ENCODE results near the gene CC2D2A. TPM values are rescaled to one million over a fixed set of nuclear protein-coding genes. Genes with fewer than 3 reads are reported as not detected.

CC2D2A gene
- total RNA-seq, 2 experiments from 2014 or later: not detected

- Mint-ChIP-seq H3K4me3 (no peak overlapping the region), H3K9me3 (no peaks in the 10 kb centered on the region), H3K27ac (no peak overlapping the region), H3K36me3 (ENCODE audit: low read depth) (no peaks in the 10 kb centered on the region), H3K4me1 (peaks cover 4% of the 10 kb centered on the region), H3K27me3 (no peaks in the 10 kb centered on the region)
- ChIA-PET CTCF (no interaction called here), POLR2A (no interaction called here)
- DNase-seq: no peak
Observed at GRCh38 chr4:15557786-15558550, 88.3 kb downstream of the CC2D2A start.

GRCh38 chr4:15558561-15558960 is 88.9 kb downstream of the CC2D2A start:
- ChIA-PET POLR2A (no interaction called here), CTCF (interaction anchor here (1.0 kb wide), 1 partner anchor 34 kb away, joined by 3 read pairs; no protein-coding TSS in a partner anchor)
- no peak for DNase-seq
- no peak overlapping the region for H3K27ac Mint-ChIP-seq
- no peak overlapping the region for H3K4me3 Mint-ChIP-seq
- H3K9me3 Mint-ChIP-seq: no peaks in the 10 kb centered on the region
- H3K4me1 Mint-ChIP-seq: peaks cover 4% of the 10 kb centered on the region
- H3K27me3 Mint-ChIP-seq: no peaks in the 10 kb centered on the region
- no peaks in the 10 kb centered on the region for H3K36me3 Mint-ChIP-seq (ENCODE audit: low read depth)

- no peaks in the 10 kb centered on the region for H3K4me1 Mint-ChIP-seq
- peaks cover 2% of the 10 kb centered on the region for H3K9me3 Mint-ChIP-seq
- H3K36me3 Mint-ChIP-seq (ENCODE audit: low read depth): peaks cover 3% of the 10 kb centered on the region
- no peak for DNase-seq
- no peak overlapping the region for H3K4me3 Mint-ChIP-seq
- POLR2A ChIA-PET: no interaction called here
- H3K27me3 Mint-ChIP-seq: no peaks in the 10 kb centered on the region
- CTCF ChIA-PET: no interaction called here
- no peak overlapping the region for H3K27ac Mint-ChIP-seq
Observed at GRCh38 chr4:15562114-15562513, 92.4 kb downstream of the CC2D2A start.

- Mint-ChIP-seq H3K27me3 (no peaks in the 10 kb centered on the region), H3K4me3 (no peak overlapping the region), H3K36me3 (ENCODE audit: low read depth) (peaks cover 5% of the 10 kb centered on the region), H3K27ac (no peak overlapping the region), H3K9me3 (peaks cover 2% of the 10 kb centered on the region), H3K4me1 (no peaks in the 10 kb centered on the region)
- ChIA-PET POLR2A (no interaction called here), CTCF (no interaction called here)
- DNase-seq: no peak
Observed at GRCh38 chr4:15562623-15563022, 92.9 kb downstream of the CC2D2A start.

- Mint-ChIP-seq H3K4me1 (no peaks in the 10 kb centered on the region), H3K9me3 (peaks cover 2% of the 10 kb centered on the region), H3K27ac (no peak overlapping the region), H3K27me3 (no peaks in the 10 kb centered on the region), H3K4me3 (no peak overlapping the region), H3K36me3 (ENCODE audit: low read depth) (peaks cover 7% of the 10 kb centered on the region)
- CTCF ChIA-PET: no interaction called here
- DNase-seq: no peak
- POLR2A ChIA-PET: no interaction called here
Observed at GRCh38 chr4:15563871-15564270, 94.2 kb downstream of the CC2D2A start.

GRCh38 chr4:15568821-15569220 is 99.1 kb downstream of the CC2D2A start:
- Mint-ChIP-seq H3K27ac (no peak overlapping the region), H3K27me3 (no peaks in the 10 kb centered on the region), H3K9me3 (peaks cover 2% of the 10 kb centered on the region), H3K36me3 (ENCODE audit: low read depth) (peaks cover 7% of the 10 kb centered on the region), H3K4me1 (no peaks in the 10 kb centered on the region), H3K4me3 (no peak overlapping the region)
- DNase-seq: no peak
- POLR2A ChIA-PET: no interaction called here
- CTCF ChIA-PET: no interaction called here

GRCh38 chr4:15569746-15570145 is 100.1 kb downstream of the CC2D2A start:
- ChIA-PET POLR2A (no interaction called here), CTCF (no interaction called here)
- no peaks in the 10 kb centered on the region for H3K4me1 Mint-ChIP-seq
- H3K36me3 Mint-ChIP-seq (ENCODE audit: low read depth): peaks cover 7% of the 10 kb centered on the region
- H3K9me3 Mint-ChIP-seq: peaks cover 2% of the 10 kb centered on the region
- H3K4me3 Mint-ChIP-seq: no peak overlapping the region
- DNase-seq: no peak
- no peak overlapping the region for H3K27ac Mint-ChIP-seq
- H3K27me3 Mint-ChIP-seq: no peaks in the 10 kb centered on the region

GRCh38 chr4:15575966-15576365 is 106.3 kb downstream of the CC2D2A start:
- Mint-ChIP-seq H3K9me3 (no peaks in the 10 kb centered on the region), H3K4me1 (no peaks in the 10 kb centered on the region), H3K36me3 (ENCODE audit: low read depth) (no peaks in the 10 kb centered on the region), H3K27me3 (no peaks in the 10 kb centered on the region), H3K4me3 (no peak overlapping the region), H3K27ac (no peak overlapping the region)
- POLR2A ChIA-PET: no interaction called here
- no peak for DNase-seq
- CTCF ChIA-PET: no interaction called here

GRCh38 chr4:15577508-15577907 is 107.8 kb downstream of the CC2D2A start:
- no peak for DNase-seq
- ChIA-PET CTCF (interaction anchor here (0.9 to 1.6 kb wide), 2 partner anchors 12 to 66 kb away, joined by 3 to 5 read pairs; no protein-coding TSS in a partner anchor), POLR2A (no interaction called here)
- Mint-ChIP-seq H3K27me3 (no peaks in the 10 kb centered on the region), H3K27ac (no peak overlapping the region), H3K4me1 (no peaks in the 10 kb centered on the region), H3K4me3 (no peak overlapping the region), H3K36me3 (ENCODE audit: low read depth) (no peaks in the 10 kb centered on the region), H3K9me3 (no peaks in the 10 kb centered on the region)

GRCh38 chr4:15584785-15585184 is 115.1 kb downstream of the CC2D2A start:
- DNase-seq: no peak
- Mint-ChIP-seq H3K36me3 (ENCODE audit: low read depth) (no peaks in the 10 kb centered on the region), H3K27me3 (no peaks in the 10 kb centered on the region), H3K4me1 (no peaks in the 10 kb centered on the region), H3K27ac (no peak overlapping the region), H3K4me3 (no peak overlapping the region), H3K9me3 (no peaks in the 10 kb centered on the region)
- POLR2A ChIA-PET: no interaction called here
- CTCF ChIA-PET: interaction anchor here (0.6 kb wide), 1 partner anchor 69 kb away, joined by 3 read pairs; no protein-coding TSS in a partner anchor

- no peak overlapping the region for H3K27ac Mint-ChIP-seq
Observed at GRCh38 chr4:15585331-15585730, 115.6 kb downstream of the CC2D2A start.

GRCh38 chr4:15586066-15586465 is 116.4 kb downstream of the CC2D2A start:
- no peaks in the 10 kb centered on the region for H3K4me1 Mint-ChIP-seq
- CTCF ChIA-PET: interaction anchor here (1.2 to 1.3 kb wide), 2 partner anchors 8 to 20 kb away, joined by 3 to 4 read pairs; no protein-coding TSS in a partner anchor
- POLR2A ChIA-PET: no interaction called here

More at GRCh38 chr4:15585331-15585730, 115.6 kb downstream of the CC2D2A start:
- POLR2A ChIA-PET: no interaction called here
- H3K27me3 Mint-ChIP-seq: no peaks in the 10 kb centered on the region
- no peaks in the 10 kb centered on the region for H3K4me1 Mint-ChIP-seq
- no peaks in the 10 kb centered on the region for H3K9me3 Mint-ChIP-seq
- CTCF ChIA-PET: interaction anchor here (0.6 to 1.3 kb wide), 3 partner anchors 9 to 70 kb away, joined by 3 to 4 read pairs (median 3); no protein-coding TSS in a partner anchor
- no peak for DNase-seq
- H3K36me3 Mint-ChIP-seq (ENCODE audit: low read depth): no peaks in the 10 kb centered on the region
- H3K4me3 Mint-ChIP-seq: no peak overlapping the region

GRCh38 chr4:15587649-15588048 is 118.0 kb downstream of the CC2D2A start:
- H3K4me3 Mint-ChIP-seq: no peak overlapping the region
- ChIA-PET POLR2A (no interaction called here), CTCF (no interaction called here)
- no peak for DNase-seq
- no peaks in the 10 kb centered on the region for H3K4me1 Mint-ChIP-seq
- H3K27me3 Mint-ChIP-seq: no peaks in the 10 kb centered on the region
- H3K36me3 Mint-ChIP-seq (ENCODE audit: low read depth): no peaks in the 10 kb centered on the region
- H3K27ac Mint-ChIP-seq: no peak overlapping the region
- no peaks in the 10 kb centered on the region for H3K9me3 Mint-ChIP-seq

More at GRCh38 chr4:15586066-15586465, 116.4 kb downstream of the CC2D2A start:
- no peaks in the 10 kb centered on the region for H3K36me3 Mint-ChIP-seq (ENCODE audit: low read depth)
- no peaks in the 10 kb centered on the region for H3K9me3 Mint-ChIP-seq
- H3K27me3 Mint-ChIP-seq: no peaks in the 10 kb centered on the region
- no peak for DNase-seq
- no peak overlapping the region for H3K27ac Mint-ChIP-seq
- H3K4me3 Mint-ChIP-seq: no peak overlapping the region

GRCh38 chr4:15592799-15593198 is 123.1 kb downstream of the CC2D2A start:
- H3K9me3 Mint-ChIP-seq: no peaks in the 10 kb centered on the region
- ChIA-PET CTCF (interaction anchor here (0.8 to 1.1 kb wide), 2 partner anchors 13 to 148 kb away, joined by 3 read pairs; no protein-coding TSS in a partner anchor), POLR2A (no interaction called here)

More at GRCh38 chr4:15592799-15593198, 123.1 kb downstream of the CC2D2A start:
- H3K36me3 Mint-ChIP-seq (ENCODE audit: low read depth): no peaks in the 10 kb centered on the region
- no peaks in the 10 kb centered on the region for H3K4me1 Mint-ChIP-seq
- DNase-seq: no peak
- H3K27me3 Mint-ChIP-seq: no peaks in the 10 kb centered on the region
- no peak overlapping the region for H3K4me3 Mint-ChIP-seq
- no peak overlapping the region for H3K27ac Mint-ChIP-seq
